ENCODE results near the gene TMEM150B. TPM values are rescaled to one million over a fixed set of nuclear protein-coding genes. Genes with fewer than 3 reads are reported as not detected.

TMEM150B gene
- total and polyA plus RNA-seq, 2 donors (not counting 1 experiment from before 2014, with no cell fraction given): 1.4 TPM; not detected in 1

GRCh38 chr19:55370305-55370988 is 45.3 kb upstream of the TMEM150B start, which contains the start of gene IL11:
Gene IL11 (minus strand): TSS chr19:55370463. CDS start chr19:55370310, 153 bp downstream.
- Mint-ChIP-seq H3K4me1 (peaks cover 9% of the 10 kb centered on the region), H3K27me3 (peaks cover 36% of the 10 kb centered on the region), H3K27ac (no peak within 1 kb of the TSS), H3K4me3 (peak within 1 kb of the TSS; percentile 78), H3K9me3 (ENCODE audit: insufficient read depth) (no peaks in the 10 kb centered on the region)
- Histone ChIP-seq H3K79me2 (ENCODE audit: control insufficient read depth, insufficient read depth, low read length) (no peaks in the 10 kb centered on the region), H2AFZ (ENCODE audit: insufficient read depth, low read depth, low read length, poor library complexity, severe bottlenecking) (peak within 1 kb of the TSS; percentile 62), H3K4me2 (replicated peaks; ENCODE audit: low read depth, low read length, poor library complexity, severe bottlenecking) (peak within 1 kb of the TSS; percentile 82), H3K4me3 (ENCODE audit: control extremely low read depth in 1 of 5, extremely low read depth in 1 of 5, insufficient read depth in 1 of 5, low read depth in 2 of 5, low read length in 4 of 5) (peak within 1 kb of the TSS in 3 of 5 experiments; percentile 35 to 41 (median 38)), H3K27ac (ENCODE audit: low read length in 2 of 2) (no peak within 1 kb of the TSS), H3K9ac (ENCODE audit: low read length) (peak within 1 kb of the TSS; percentile 53), H3K27me3 (replicated peaks in 1 of 4; ENCODE audit: control extremely low read depth in 1 of 4, control insufficient read depth in 3 of 4, insufficient read depth in 4 of 4, low read length in 3 of 4) (peaks cover 0 to 76% (median 29%) of the 10 kb centered on the region in 4 experiments), H4K20me1 (ENCODE audit: control insufficient read depth, insufficient read depth, low read length, poor library complexity, severe bottlenecking) (no peaks in the 10 kb centered on the region), H3K9me3 (ENCODE audit: control extremely low read depth in 1 of 3, control insufficient read depth in 2 of 3, insufficient read depth in 1 of 3, low read length in 2 of 3) (peaks cover 0 to 24% (median 0%) of the 10 kb centered on the region in 3 donors), H3K4me1 (ENCODE audit: control insufficient read depth in 2 of 2, insufficient read depth in 2 of 2, low read length in 2 of 2) (peaks cover 15 to 17% of the 10 kb centered on the region in 2 donors), H3K36me3 (replicated peaks in 1 of 2; ENCODE audit: control extremely low read depth in 1 of 2, control insufficient read depth in 1 of 2, extremely low read depth in 1 of 2, insufficient read depth in 2 of 2, low read length in 1 of 2) (no peaks in the 10 kb centered on the region)
- 27% methylated on average over 8 of the region's 32 CpGs for WGBS (ENCODE audit: insufficient coverage)
- intact Hi-C loops (cut with micrococcal nuclease): no loop called here
- DNase-seq (no peak), ATAC-seq (ENCODE audit: low read depth) (no peak)
- CTCF ChIA-PET: no interaction called here
- no peak for TF ChIP-seq EZH2 (IDR thresholded peaks at IDR 0.05; ENCODE audit: borderline replicate concordance, insufficient read depth, low read depth, low read length, poor library complexity, severe bottlenecking)
- no peak for TF ChIP-seq CTCF (IDR thresholded peaks at IDR 0.05)
- POLR2A ChIA-PET: no interaction called here

- WGBS (ENCODE audit: insufficient coverage): 6% methylated on average over 40 of the region's 59 CpGs
- Mint-ChIP-seq H3K27ac (no peak overlapping the region), H3K4me1 (peaks cover 9% of the 10 kb centered on the region), H3K4me3 (peak overlapping the region; percentile 78), H3K27me3 (peaks cover 38% of the 10 kb centered on the region), H3K9me3 (ENCODE audit: insufficient read depth) (no peaks in the 10 kb centered on the region)
- no peak for TF ChIP-seq CTCF (IDR thresholded peaks at IDR 0.05)
- peak; percentile 100 for TF ChIP-seq EZH2 (IDR thresholded peaks at IDR 0.05; ENCODE audit: borderline replicate concordance, insufficient read depth, low read depth, low read length, poor library complexity, severe bottlenecking)
- peak overlapping the region; percentile 53 for H3K9ac ChIP-seq (ENCODE audit: low read length)
- H3K27ac ChIP-seq (ENCODE audit: low read length in 2 of 2): no peak overlapping the region
- peaks cover 15 to 17% of the 10 kb centered on the region in 2 donors for H3K4me1 ChIP-seq (ENCODE audit: control insufficient read depth in 2 of 2, insufficient read depth in 2 of 2, low read length in 2 of 2)
- H2AFZ ChIP-seq (ENCODE audit: insufficient read depth, low read depth, low read length, poor library complexity, severe bottlenecking): peak overlapping the region; percentile 56
- peaks cover 0 to 72% (median 27%) of the 10 kb centered on the region in 4 experiments for H3K27me3 ChIP-seq (replicated peaks in 1 of 4; ENCODE audit: control extremely low read depth in 1 of 4, control insufficient read depth in 3 of 4, insufficient read depth in 4 of 4, low read length in 3 of 4)
- H3K9me3 ChIP-seq (ENCODE audit: control extremely low read depth in 1 of 3, control insufficient read depth in 2 of 3, insufficient read depth in 1 of 3, low read length in 2 of 3): peaks cover 0 to 24% (median 0%) of the 10 kb centered on the region in 3 donors
- intact Hi-C loops (cut with micrococcal nuclease): no loop called here
- CTCF ChIA-PET: no interaction called here
- DNase-seq (peak; percentile 52), ATAC-seq (ENCODE audit: low read depth) (peak; percentile 47)
- peak overlapping the region in 3 of 5 experiments; percentile 21 to 41 (median 26) for H3K4me3 ChIP-seq (ENCODE audit: control extremely low read depth in 1 of 5, extremely low read depth in 1 of 5, insufficient read depth in 1 of 5, low read depth in 2 of 5, low read length in 4 of 5)
- H3K79me2 ChIP-seq (ENCODE audit: control insufficient read depth, insufficient read depth, low read length): no peaks in the 10 kb centered on the region
- peak overlapping the region; percentile 82 for H3K4me2 ChIP-seq (replicated peaks; ENCODE audit: low read depth, low read length, poor library complexity, severe bottlenecking)
- no peaks in the 10 kb centered on the region for H3K36me3 ChIP-seq (replicated peaks in 1 of 2; ENCODE audit: control extremely low read depth in 1 of 2, control insufficient read depth in 1 of 2, extremely low read depth in 1 of 2, insufficient read depth in 2 of 2, low read length in 1 of 2)
- POLR2A ChIA-PET: no interaction called here
- no peaks in the 10 kb centered on the region for H4K20me1 ChIP-seq (ENCODE audit: control insufficient read depth, insufficient read depth, low read length, poor library complexity, severe bottlenecking)
These were observed 44.6 kb upstream of the TMEM150B start for GRCh38 chr19:55369653-55370304.
